Stimulated activated CD4-positive, alpha-beta T cell treated with anti-CD3 and anti-CD28 coated beads, TNF-alpha, amount 100 ng/mL, for 1 hour (primary cell): ENCODE data around the gene TRPC4.
"Not testable (repeated sequence)": the region's sequence is repeated elsewhere in the genome, so short reads cannot be mapped to it uniquely, and the experiment has no call there.

ENCODE experiments used
- DNase-seq, 3 donors: peaks; one replicate each; pipeline ENCODE4 v3.0.0-alpha.2; 2020; ENCODE audit warnings: low read depth in 3 of 3, low spot score in 1 of 3

The TRPC4 gene

GRCh38 chr13:37833411-37833810, 36.2 kb downstream of the TRPC4 start:
- DNase-seq = no peak

- no peak for DNase-seq
Measured at GRCh38 chr13:37816276-37816675, 53.3 kb downstream of the TRPC4 start.

- no peak for DNase-seq
Measured at GRCh38 chr13:37811441-37811840, 58.1 kb downstream of the TRPC4 start.

GRCh38 chr13:37806666-37807065, 62.9 kb downstream of the TRPC4 start:
- DNase-seq = no peak

GRCh38 chr13:37797631-37798030, 71.9 kb downstream of the TRPC4 start:
- DNase-seq = no peak

- DNase-seq = not testable (repeated sequence)
Measured at GRCh38 chr13:37796795-37797194, 72.8 kb downstream of the TRPC4 start.

- no peak for DNase-seq
Measured at GRCh38 chr13:37795326-37795725, 74.2 kb downstream of the TRPC4 start.

GRCh38 chr13:37791699-37792098, 77.9 kb downstream of the TRPC4 start:
- DNase-seq = no peak

GRCh38 chr13:37788346-37788745, 81.2 kb downstream of the TRPC4 start:
- DNase-seq = no peak

GRCh38 chr13:37777676-37778075, 91.9 kb downstream of the TRPC4 start:
- DNase-seq = no peak

- DNase-seq = no peak
Measured at GRCh38 chr13:37775871-37776270, 93.7 kb downstream of the TRPC4 start.

- DNase-seq = no peak
Measured at GRCh38 chr13:37772644-37773043, 96.9 kb downstream of the TRPC4 start.

GRCh38 chr13:37769545-37769944, 100.0 kb downstream of the TRPC4 start:
- DNase-seq = no peak

GRCh38 chr13:37769078-37769477, 100.5 kb downstream of the TRPC4 start:
- no peak for DNase-seq

- no peak for DNase-seq
Measured at GRCh38 chr13:37766502-37766901, 103.1 kb downstream of the TRPC4 start.

GRCh38 chr13:37755349-37755748, 114.2 kb downstream of the TRPC4 start:
- no peak for DNase-seq

GRCh38 chr13:37753776-37754175, 115.8 kb downstream of the TRPC4 start:
- DNase-seq = no peak

GRCh38 chr13:37752146-37752545, 117.4 kb downstream of the TRPC4 start:
- no peak for DNase-seq

- DNase-seq = no peak
Measured at GRCh38 chr13:37751025-37751424, 118.5 kb downstream of the TRPC4 start.

- no peak for DNase-seq
Measured at GRCh38 chr13:37748913-37749312, 120.7 kb downstream of the TRPC4 start.

GRCh38 chr13:37747071-37747612, 122.4 kb downstream of the TRPC4 start:
- DNase-seq = no peak

GRCh38 chr13:37741536-37741935, 128.0 kb downstream of the TRPC4 start:
- DNase-seq = no peak

- DNase-seq = no peak
Measured at GRCh38 chr13:37736045-37736444, 133.5 kb downstream of the TRPC4 start.

GRCh38 chr13:37735293-37735692, 134.3 kb downstream of the TRPC4 start:
- DNase-seq = no peak
